Eye (tissue), 1 donor: ENCODE measurements around the gene MED17.
"Not testable (repeated sequence)": the region's sequence is repeated elsewhere in the genome, so short reads cannot be mapped to it uniquely, and the experiment has no call there.

Experiments
- DNase-seq: peaks from one replicate; pipeline ENCODE4 v3.0.0-alpha.2; 2015

Gene MED17

GRCh38 chr11:93759123-93759522 is 25.0 kb upstream of the MED17 start:
- DNase-seq = not testable (repeated sequence)

- no peak for DNase-seq
Measured at GRCh38 chr11:93761910-93762309, 22.2 kb upstream of the MED17 start.

GRCh38 chr11:93765551-93765950 is 18.5 kb upstream of the MED17 start:
- no peak for DNase-seq

- DNase-seq = no peak
Measured at GRCh38 chr11:93766504-93766903, 17.6 kb upstream of the MED17 start.

GRCh38 chr11:93767018-93767417 is 17.1 kb upstream of the MED17 start:
- no peak for DNase-seq

- no peak for DNase-seq
Measured at GRCh38 chr11:93770160-93770559, 13.9 kb upstream of the MED17 start.

- DNase-seq = no peak
Measured at GRCh38 chr11:93772123-93772522, 12.0 kb upstream of the MED17 start.

- DNase-seq = no peak
Measured at GRCh38 chr11:93773045-93773477, 11.0 kb upstream of the MED17 start.

- no peak for DNase-seq
Measured at GRCh38 chr11:93773601-93774200, 10.4 kb upstream of the MED17 start.

- DNase-seq = not testable (repeated sequence)
Measured at GRCh38 chr11:93774560-93774959, 9.5 kb upstream of the MED17 start.

GRCh38 chr11:93775289-93775688 is 8.8 kb upstream of the MED17 start:
- DNase-seq = peak; percentile 9

- no peak for DNase-seq
Measured at GRCh38 chr11:93783362-93783761, 720 bp upstream of the MED17 start.

GRCh38 chr11:93783765-93784144 is 327 bp upstream of the MED17 start:
- DNase-seq = no peak

GRCh38 chr11:93784935-93785360 is 866 bp downstream of the MED17 start:
- no peak for DNase-seq

- no peak for DNase-seq
Measured at GRCh38 chr11:93791493-93791892, 7.4 kb downstream of the MED17 start.

GRCh38 chr11:93796441-93797231 is 12.6 kb downstream of the MED17 start:
- DNase-seq = no peak

- DNase-seq = no peak
Measured at GRCh38 chr11:93801366-93801765, 17.3 kb downstream of the MED17 start.

- no peak for DNase-seq
Measured at GRCh38 chr11:93804879-93805278, 20.8 kb downstream of the MED17 start.

GRCh38 chr11:93807980-93808379 is 23.9 kb downstream of the MED17 start:
- no peak for DNase-seq

- DNase-seq = no peak
Measured at GRCh38 chr11:93813974-93814373, 29.9 kb downstream of the MED17 start.

- DNase-seq = peak; percentile 11
Measured at GRCh38 chr11:93814966-93815633, 31.0 kb downstream of the MED17 start.

GRCh38 chr11:93817426-93818348 is 33.6 kb downstream of the MED17 start:
- peak; percentile 30 for DNase-seq
